Measurements from ENCODE around the gene PRODH2. TPM values are rescaled to one million over a fixed set of nuclear protein-coding genes. Genes with fewer than 3 reads are reported as not detected.

Gene PRODH2
- total and polyA plus RNA-seq, 2 of the 13 experiments (the other 11 are each of a cell fraction or from before 2014, with no cell fraction given): 86.7 to 118 TPM

- intact Hi-C loops (cut with micrococcal nuclease; ENCODE audit: unreplicated experiment): no loop called here
- CTCF ChIA-PET (ENCODE audit: low intra/inter-chr PET ratio, low total read pairs): interaction anchor here (0.7 kb wide), 1 partner anchor 90 kb away, joined by 3 read pairs; no protein-coding TSS in a partner anchor
- no peak for FAIRE-seq
- no peak for TF ChIP-seq ZNF383 (CRISPR knock-in tag; IDR thresholded peaks at IDR 0.05; ENCODE audit: borderline replicate concordance)
- peak; percentile 79 for TF ChIP-seq NR2F6 (IDR thresholded peaks at IDR 0.05)
- peak; percentile 83 for TF ChIP-seq NR2F6 (CRISPR knock-in tag; IDR thresholded peaks at IDR 0.05)
- no peak for TF ChIP-seq GABPA (IDR thresholded peaks at IDR 0.05; ENCODE audit: low read depth, low read length)
- TF ChIP-seq GABPA (CRISPR knock-in tag; IDR thresholded peaks at IDR 0.05; ENCODE audit: low read depth): peak; percentile 32; the same call in 1 of the 2 replicates
- TF ChIP-seq GABPB1 (CRISPR knock-in tag; IDR thresholded peaks at IDR 0.05): peak; percentile 44; the same call in 1 of the 2 replicates
- peak; percentile 62; the same call in 1 of the 2 replicates for TF ChIP-seq ZBTB21 (CRISPR knock-in tag; IDR thresholded peaks at IDR 0.05)
- no peak for TF ChIP-seq ZNF556 (CRISPR knock-in tag; IDR thresholded peaks at IDR 0.05; ENCODE audit: borderline replicate concordance)
- peak; percentile 74 to 88; a peak in 3 of 4 replicates for TF ChIP-seq NR2F1 (CRISPR knock-in tag; IDR thresholded peaks at IDR 0.05)
- no peak for TF ChIP-seq ZFYVE20 (CRISPR knock-in tag; IDR thresholded peaks at IDR 0.05; ENCODE audit: borderline replicate concordance, low read depth)
- 0 out of 2 replicates have a peak, but pooled peaks have one; percentile 46 for TF ChIP-seq ZBTB7B (CRISPR knock-in tag; IDR thresholded peaks at IDR 0.05)
- TF ChIP-seq GATAD2A (CRISPR knock-in tag; IDR thresholded peaks at IDR 0.05): 0 out of 2 replicates have a peak, but pooled peaks have one; percentile 13
- TF ChIP-seq ESRRA (CRISPR knock-in tag; IDR thresholded peaks at IDR 0.05; ENCODE audit: low read depth): peak; percentile 80; the same call in 1 of the 2 replicates
- no peak for TF ChIP-seq ZBTB37 (CRISPR knock-in tag; IDR thresholded peaks at IDR 0.05)
- TF ChIP-seq RXRA (CRISPR knock-in tag; IDR thresholded peaks at IDR 0.05): peak; percentile 47; the same call in 1 of the 2 replicates
- 0 out of 2 replicates have a peak, but pooled peaks have one; percentile 36 for TF ChIP-seq HDAC1 (CRISPR knock-in tag; IDR thresholded peaks at IDR 0.05)
- no peak for TF ChIP-seq MED13 (CRISPR knock-in tag; IDR thresholded peaks at IDR 0.05)
- peak; percentile 78 for TF ChIP-seq CREB1 (IDR thresholded peaks at IDR 0.05)
- no peak for TF ChIP-seq CREB1 (CRISPR knock-in tag; IDR thresholded peaks at IDR 0.05)
- TF ChIP-seq ATF3 (CRISPR knock-in tag; IDR thresholded peaks at IDR 0.05): peak; percentile 47; the same call in 1 of the 2 replicates
- no peak for TF ChIP-seq HOXA7 (CRISPR knock-in tag; IDR thresholded peaks at IDR 0.05)
- no peak for TF ChIP-seq ZNF274 (CRISPR knock-in tag; IDR thresholded peaks at IDR 0.05)
- peak; percentile 88 for TF ChIP-seq FOSL2 (CRISPR knock-in tag; IDR thresholded peaks at IDR 0.05)
- no peak for TF ChIP-seq NRL (CRISPR knock-in tag; IDR thresholded peaks at IDR 0.05; ENCODE audit: borderline replicate concordance)
Measured at GRCh38 chr19:35783469-35784434, 28.9 kb downstream of the PRODH2 start.

More at GRCh38 chr19:35783469-35784434, 28.9 kb downstream of the PRODH2 start:
- H3K4me3 ChIP-seq (replicated peaks in 1 of 3; ENCODE audit: insufficient read depth in 1 of 3, low read depth in 2 of 3, low read length in 3 of 3): no peak overlapping the region
- H3K9ac ChIP-seq (ENCODE audit: insufficient read depth, low read depth, low read length): no peak overlapping the region
- no peaks in the 10 kb centered on the region for H3K79me2 ChIP-seq (ENCODE audit: insufficient read depth, low read length)
- ATAC-seq: peak; percentile 26; the same call in 2 of the 3 replicates
- H3K9me3 ChIP-seq (ENCODE audit: low read length): no peaks in the 10 kb centered on the region
- 77% methylated on average over 19 of the region's 28 CpGs for WGBS (ENCODE audit: low lambda C conversion rate)
- H3K27me3 ChIP-seq (ENCODE audit: control insufficient read depth in 1 of 2, insufficient read depth in 2 of 2, low read length in 2 of 2): no peaks in the 10 kb centered on the region
- no peak overlapping the region for H2AFZ ChIP-seq (ENCODE audit: low read length)
- H3K4me2 ChIP-seq (ENCODE audit: low read depth, low read length): no peak overlapping the region
- no peak for DNase-seq (ENCODE audit: low spot score)
- BruUV-seq (replicated peaks): no TSS peak
- POLR2A ChIA-PET: no interaction called here
- no peak overlapping the region for H3K27ac ChIP-seq (ENCODE audit: extremely low read length, insufficient read depth, low read length)
- H4K20me1 ChIP-seq (ENCODE audit: insufficient read depth, low read length): no peaks in the 10 kb centered on the region
- in situ Hi-C loops (cut with HindIII; ENCODE audit: extremely low pct_ligation_motif_present, low pct_unique_long_range_greater_than_20kb): no loop called here
- peaks cover 0 to 2% of the 10 kb centered on the region in 2 experiments; a peak in 2 of 5 replicates for H3K36me3 ChIP-seq (replicated peaks in 1 of 2; ENCODE audit: control insufficient read depth in 1 of 2, insufficient read depth in 2 of 2, low read length in 2 of 2)
- H3K4me1 ChIP-seq (ENCODE audit: insufficient read depth, low read length): peaks cover 28% of the 10 kb centered on the region
